Glomerular visceral epithelial cell (primary cell): ENCODE results near the gene ENTPD3.
"Not testable (repeated sequence)": the region's sequence is repeated elsewhere in the genome, so short reads cannot be mapped to it uniquely, and the experiment has no call there.

Experiments
- DNase-seq: peaks from one replicate; pipeline ENCODE4 v3.0.0-alpha.2; 2016; ENCODE audit errors: extremely low spot score

The ENTPD3 gene

GRCh38 chr3:40460481-40460880 lies 73.5 kb downstream of the ENTPD3 start:
- not testable (repeated sequence) for DNase-seq

GRCh38 chr3:40461161-40461560 lies 74.2 kb downstream of the ENTPD3 start:
- no peak for DNase-seq

- not testable (repeated sequence) for DNase-seq
Measured at GRCh38 chr3:40462838-40463237, 75.9 kb downstream of the ENTPD3 start.

DNA sequence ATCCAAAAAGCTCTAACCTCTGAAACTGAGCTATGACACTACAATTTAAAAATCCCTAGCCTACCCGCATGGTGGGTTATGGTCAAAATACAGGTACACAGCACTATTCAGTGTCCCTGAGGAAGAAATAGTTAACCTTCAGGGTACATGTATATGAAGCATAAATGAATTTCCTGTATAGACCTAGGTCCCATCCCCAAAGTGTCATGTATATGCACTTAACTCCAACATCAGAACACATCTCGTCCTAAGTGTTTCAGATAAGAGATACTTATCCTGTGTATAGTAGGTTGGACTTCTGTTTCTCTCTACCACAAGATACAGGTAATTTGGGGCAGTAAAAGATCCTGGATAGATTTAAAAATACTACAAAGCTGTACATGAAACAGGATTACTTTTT lies 76.6 kb downstream of the ENTPD3 start:
- no peak for DNase-seq

GRCh38 chr3:40464339-40465110 lies 77.5 kb downstream of the ENTPD3 start:
- no peak for DNase-seq

GRCh38 chr3:40465111-40465407 lies 78.1 kb downstream of the ENTPD3 start:
- no peak for DNase-seq

DNA sequence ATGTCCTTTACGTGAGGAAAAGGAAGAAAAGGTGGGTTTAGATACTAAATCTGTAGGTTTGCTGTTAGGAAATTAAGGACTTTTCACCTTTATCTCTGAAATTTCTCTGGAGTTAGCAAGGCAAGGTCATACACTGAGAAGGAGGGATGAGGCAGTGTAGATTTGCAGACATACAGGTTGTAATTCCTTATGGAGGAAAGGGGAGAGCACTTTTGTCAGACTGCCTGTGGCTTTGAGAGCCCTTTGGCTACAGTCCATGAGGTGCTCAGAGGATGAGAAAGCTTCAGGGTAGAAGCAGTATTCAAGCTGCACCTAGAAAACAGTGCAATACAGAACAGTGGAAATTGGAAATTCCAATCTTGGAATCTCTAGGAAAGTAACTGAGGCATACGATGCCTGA lies 78.5 kb downstream of the ENTPD3 start:
- DNase-seq = no peak

- DNase-seq = no peak
Measured at GRCh38 chr3:40468018-40468417, 81.0 kb downstream of the ENTPD3 start.

GRCh38 chr3:40470701-40471100 lies 83.7 kb downstream of the ENTPD3 start:
- no peak for DNase-seq

- peak; percentile 71 for DNase-seq
Measured at GRCh38 chr3:40476478-40477470, 89.8 kb downstream of the ENTPD3 start, which contains the start of gene ZNF619. TSS of gene ZNF619 (plus strand) at chr3:40477122. CDS start at chr3:40477980, 858 bp downstream.

DNA sequence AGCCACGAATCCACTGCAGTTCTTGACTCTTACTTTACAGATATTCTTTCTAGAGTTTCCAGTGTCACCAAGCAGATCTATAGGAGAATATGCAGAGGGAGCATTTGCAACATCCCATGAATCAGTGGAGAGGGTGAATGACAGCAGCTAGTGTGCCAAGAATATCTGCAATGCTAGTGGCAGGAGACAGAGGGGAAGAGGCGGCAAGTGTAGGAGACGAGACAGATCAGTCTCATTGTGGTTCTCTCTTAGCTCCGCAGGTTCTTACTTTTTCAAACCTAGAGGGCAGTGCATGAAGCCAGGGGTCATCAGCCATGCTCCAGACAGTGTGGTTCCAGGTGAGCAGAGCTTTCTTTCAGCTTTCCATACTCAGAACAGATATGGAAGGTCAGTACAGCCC lies 90.7 kb downstream of the ENTPD3 start:
- no peak for DNase-seq
